Stimulated activated CD4-positive, alpha-beta T cell treated with anti-CD3 and anti-CD28 coated beads, Interleukin-12 subunit alpha, Interleukin-12 subunit beta, amount 100 ng/mL, for 48 hours (primary cell): ENCODE results near the gene AMTN.
A peak's percentile ranks its signal among the peaks of the same experiment; 100 is the strongest.

Source experiments
- DNase-seq, 3 donors: peaks; one replicate each; pipeline ENCODE4 v3.0.0-alpha.2; 2020; ENCODE audit warnings: low read depth in 2 of 3, low spot score in 1 of 3

AMTN gene

DNA sequence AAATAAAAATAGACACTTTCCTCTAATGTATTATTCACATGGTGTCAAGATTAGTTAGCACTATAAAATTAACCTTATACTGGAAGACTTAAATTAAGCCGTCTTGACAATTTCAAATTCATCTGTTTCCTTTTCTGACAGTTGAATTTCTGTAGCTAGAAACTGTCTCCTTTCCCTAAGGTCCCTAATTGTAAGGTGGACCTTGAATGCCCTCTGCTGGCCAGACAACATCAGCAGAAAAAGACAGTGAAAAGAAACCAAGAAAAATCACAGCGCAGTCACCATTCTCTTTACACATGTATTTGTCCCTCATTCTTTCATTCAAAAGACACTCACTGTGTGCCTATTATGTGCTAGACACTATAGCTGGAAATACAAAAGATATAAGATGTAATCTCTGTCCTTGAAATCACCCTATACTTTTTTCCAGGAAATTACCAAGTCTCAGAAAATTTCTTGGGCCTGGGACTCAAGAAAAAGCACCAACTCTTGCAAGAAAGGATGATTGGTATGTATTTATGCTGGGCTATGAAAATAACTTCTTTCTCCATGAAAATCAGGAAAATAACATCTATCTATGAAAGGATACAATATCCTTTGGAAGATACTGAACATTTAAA is 41.0 kb downstream of the AMTN start:
- peak in 2 of 3 donors; percentile 10 to 31 for DNase-seq

DNA sequence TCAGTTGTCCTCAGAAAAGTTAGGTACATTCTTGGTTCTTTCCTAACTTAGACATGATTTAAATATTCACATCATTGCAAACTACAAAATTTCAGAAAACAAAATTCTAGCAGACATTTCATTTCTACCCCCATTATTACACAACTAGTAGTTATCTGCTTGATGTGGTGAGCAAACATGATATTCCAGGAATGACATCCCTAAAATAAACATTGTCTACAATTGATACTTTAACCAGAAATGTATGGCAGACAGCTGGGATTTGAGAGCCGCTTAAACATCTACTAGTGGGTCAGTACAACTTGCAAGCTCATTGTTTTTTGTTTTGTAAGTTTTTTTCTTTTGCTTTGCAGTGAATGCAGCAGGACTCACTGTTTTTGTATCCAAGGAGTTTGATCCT is 41.6 kb downstream of the AMTN start:
- DNase-seq = no peak

DNA sequence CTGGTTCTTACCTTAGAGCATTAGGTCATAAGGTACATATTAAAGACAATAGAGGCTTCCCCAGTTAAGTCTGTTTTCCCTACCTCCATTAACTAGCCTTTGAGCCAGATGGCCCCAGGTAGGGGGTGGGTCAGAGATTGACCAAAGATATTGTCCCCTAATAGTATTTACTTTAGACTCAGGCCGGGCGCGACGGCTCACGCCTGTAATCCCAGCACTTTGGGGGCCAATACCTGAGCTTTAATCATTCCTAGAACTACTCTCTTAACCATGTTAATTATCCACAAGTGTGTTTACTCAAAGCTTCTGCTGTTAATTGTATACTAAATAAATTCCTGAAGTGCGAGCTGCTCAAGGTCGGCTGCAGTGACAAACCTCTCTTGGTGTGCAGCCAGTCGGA is 45.7 kb downstream of the AMTN start:
- DNase-seq = no peak

DNA sequence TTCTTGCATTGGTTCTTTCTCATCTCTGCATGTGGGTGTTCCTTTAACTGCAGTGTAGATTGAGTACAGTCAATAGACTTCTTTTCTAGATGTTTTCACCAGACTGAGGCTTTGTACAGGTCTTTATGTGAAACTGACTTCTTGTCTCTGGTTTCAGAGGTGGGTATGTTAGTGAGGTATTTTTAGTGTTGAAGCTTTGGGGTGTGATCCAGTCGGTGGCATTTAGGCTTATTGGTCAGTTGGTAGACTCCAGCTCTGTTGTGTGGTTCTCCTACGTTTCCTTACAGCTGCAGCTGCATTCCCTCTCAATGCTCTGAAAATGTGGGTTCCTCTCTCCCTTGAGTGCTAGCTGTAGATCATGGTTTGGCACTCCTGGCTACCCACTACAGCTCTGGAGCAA is 52.4 kb downstream of the AMTN start:
- no peak for DNase-seq

DNA sequence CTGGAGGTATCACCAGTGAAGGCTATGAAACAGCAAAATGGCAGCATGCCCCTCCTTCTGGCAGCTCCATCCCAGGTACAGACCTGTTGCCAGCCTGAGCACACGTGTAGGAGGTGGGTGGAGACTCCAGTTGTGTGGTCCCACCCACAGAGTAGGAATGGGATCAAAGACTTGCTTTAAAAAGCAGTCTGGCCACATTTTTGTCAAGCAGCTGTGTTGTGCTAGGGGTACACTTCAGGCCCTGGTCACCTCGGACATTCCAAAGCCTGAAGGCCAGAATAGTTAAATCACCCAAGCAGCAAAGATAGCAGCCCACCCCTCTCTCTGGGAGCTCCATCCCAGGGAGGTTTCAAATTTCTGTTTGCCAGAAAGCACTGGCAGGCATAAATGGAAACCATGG is 53.4 kb downstream of the AMTN start:
- DNase-seq = no peak

DNA sequence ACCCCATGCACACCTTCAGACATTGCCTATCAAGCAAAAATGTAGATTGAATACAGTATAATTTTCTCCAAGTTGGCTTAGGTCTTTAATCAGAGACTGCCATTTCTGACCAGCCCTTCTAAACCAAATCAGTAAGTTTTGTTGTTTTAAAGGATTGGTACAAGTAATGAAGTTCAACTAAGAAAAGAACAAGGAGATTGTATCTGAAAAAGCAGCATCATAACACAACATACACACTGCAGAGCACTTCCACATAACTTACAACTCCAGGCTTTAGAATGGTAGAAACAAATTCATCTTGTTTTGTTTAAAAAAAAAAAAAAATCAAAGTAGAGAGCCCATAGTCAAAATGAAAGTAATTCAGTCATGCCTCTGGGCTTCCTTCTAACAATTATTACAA is 57.6 kb downstream of the AMTN start:
- no peak for DNase-seq

DNA sequence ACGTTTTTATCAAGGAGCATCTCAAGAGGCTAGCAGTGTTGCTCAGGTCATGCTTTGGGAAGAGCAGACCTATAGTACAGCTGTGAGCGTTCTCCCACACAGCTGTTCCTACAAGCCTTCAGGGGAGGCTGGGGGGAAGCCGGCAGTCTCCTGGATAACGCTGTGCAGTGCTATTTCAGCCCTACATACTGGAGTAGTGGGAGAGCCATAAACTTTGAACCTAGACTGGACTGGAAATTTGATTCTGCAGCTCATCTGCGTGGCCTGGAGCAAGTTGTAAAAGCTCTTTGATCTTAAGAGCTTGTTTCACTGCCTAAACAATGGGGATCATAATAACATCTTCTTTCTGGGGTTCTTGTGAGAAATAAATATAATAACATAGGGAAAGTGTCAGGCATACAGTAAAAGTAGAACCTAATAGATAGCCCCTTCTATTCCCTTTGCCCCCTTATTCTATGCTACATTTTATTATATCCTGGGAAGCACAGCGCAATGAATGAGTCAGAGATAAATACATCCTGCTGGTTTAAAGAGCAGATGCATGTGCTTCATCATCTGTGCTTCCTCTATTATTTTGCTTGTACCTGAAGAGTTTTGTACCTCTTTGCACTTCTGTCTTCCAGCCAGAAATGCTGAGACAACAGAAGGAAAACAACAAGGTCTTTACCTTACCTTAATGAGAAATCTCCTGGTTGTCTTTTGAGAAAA is 59.0 kb downstream of the AMTN start:
- no peak for DNase-seq

DNA sequence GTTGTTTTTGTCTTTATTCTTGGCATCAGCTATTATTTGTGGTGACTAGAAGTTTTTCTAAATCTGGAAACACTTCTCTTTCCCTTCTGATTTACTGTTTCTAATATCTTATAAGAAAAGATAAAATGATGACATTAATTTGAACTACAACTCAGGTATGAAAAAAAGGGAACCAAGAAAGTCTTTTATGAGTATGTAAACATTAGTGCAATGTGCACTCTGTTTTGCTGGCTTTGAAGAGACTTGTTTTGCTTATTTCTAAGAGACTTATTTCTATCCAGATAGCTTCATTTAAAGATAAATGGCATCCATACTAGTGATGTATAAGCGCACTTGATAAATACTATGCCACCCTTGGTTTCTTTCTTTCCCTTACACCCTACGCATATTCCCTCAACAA is 63.6 kb downstream of the AMTN start:
- no peak for DNase-seq
